Smooth muscle cell (in vitro differentiated cells): ENCODE data around the gene DISP3. TPM values are rescaled to one million over a fixed set of nuclear protein-coding genes. Genes with fewer than 3 reads are reported as not detected.

Experiments
- DNase-seq: peaks from one replicate; lab custom pipeline; 2025; ENCODE audit not compliant: unreplicated experiment; lab: John Stamatoyannopoulos, UW
- H2AFZ ChIP-seq: fragments of 200-600 bp; sonication (generic); 2 replicates; pipeline ENCODE4 v1.6.0; 2016; ENCODE audit warnings: antibody characterized with exemption, low read depth, mild to moderate bottlenecking
- H3F3A ChIP-seq: fragments of 200-600 bp; sonication (generic); 2 replicates; pipeline ENCODE4 v1.6.0; 2017; ENCODE audit warnings: antibody characterized with exemption, low read depth
- H3K27ac ChIP-seq: fragments of 200-600 bp; sonication (generic); 2 replicates; pipeline ENCODE4 v1.5.1; 2016; ENCODE audit warnings: low read depth, mild to moderate bottlenecking
- H3K27me3 ChIP-seq: fragments of 200-600 bp; sonication (generic); 2 replicates; pipeline ENCODE4 v1.6.1; 2016; ENCODE audit warnings: low read depth, mild to moderate bottlenecking
- H3K36me3 ChIP-seq: fragments of 200-600 bp; sonication (generic); 2 replicates; pipeline ENCODE4 v1.5.1; 2016; ENCODE audit warnings: low read depth
- H3K4me1 ChIP-seq: fragments of 200-600 bp; sonication (generic); 2 replicates; pipeline ENCODE4 v1.5.1; 2016; ENCODE audit warnings: low read depth
- H3K4me2 ChIP-seq: fragments of 200-600 bp; sonication (generic); 2 replicates; pipeline ENCODE4 v1.6.0; 2016; ENCODE audit warnings: mild to moderate bottlenecking
- H3K4me3 ChIP-seq: fragments of 200-600 bp; sonication (generic); 2 replicates; pipeline ENCODE4 v1.5.1; 2016; ENCODE audit warnings: mild to moderate bottlenecking
- H3K79me2 ChIP-seq: fragments of 200-600 bp; sonication (generic); 2 replicates; pipeline ENCODE4 v1.6.0; 2016; ENCODE audit warnings: low read depth, mild to moderate bottlenecking
- H3K9ac ChIP-seq: fragments of 200-600 bp; sonication (generic); 2 replicates; pipeline ENCODE4 v1.6.0; 2016; ENCODE audit warnings: low read depth
- H3K9me3 ChIP-seq: fragments of 200-600 bp; sonication (generic); replicated peaks from 2 replicates; pipeline ENCODE4 v1.5.1; 2016; ENCODE audit warnings: low read depth
- H4K20me1 ChIP-seq: fragments of 200-600 bp; sonication (generic); 2 replicates; pipeline ENCODE4 v1.6.0; 2016; ENCODE audit warnings: low read depth
- CTCF ChIP-seq: fragments of 200-600 bp; sonication (generic); IDR thresholded peaks from 2 replicates; pipeline ENCODE4 v1.5.1; 2017; ENCODE audit warnings: borderline replicate concordance, mild to moderate bottlenecking, antibody characterized with exemption; ENCODE audit not compliant: insufficient read depth, poor library complexity, severe bottlenecking
- whole genome bisulfite sequencing: methylation state at CpG from one replicate; pipeline ENCODE4 v1.1.7; 2016; ENCODE audit warnings: low lambda C conversion rate; 5-methylcytosine and 5-hydroxymethylcytosine counted together
- polyA plus RNA-seq: library from polyadenylated mRNA; unstranded; fragments of >200 nt; fragmentation: Nextera tagmentation; extraction: Ambion mirVana; gene quantifications from 2 replicates; pipeline ENCODE4 v1.2.1, GENCODE V29; 2016
- total RNA-seq: library from RNA; depleted of rRNA; stranded (reverse); fragments of >200 nt; gene quantifications from 2 replicates; pipeline ENCODE4 v1.2.3, GENCODE V29; 2014

The DISP3 gene
- total and polyA plus RNA-seq, 2 experiments from 2014 or later = 0.17 TPM; not detected in 1

DNA sequence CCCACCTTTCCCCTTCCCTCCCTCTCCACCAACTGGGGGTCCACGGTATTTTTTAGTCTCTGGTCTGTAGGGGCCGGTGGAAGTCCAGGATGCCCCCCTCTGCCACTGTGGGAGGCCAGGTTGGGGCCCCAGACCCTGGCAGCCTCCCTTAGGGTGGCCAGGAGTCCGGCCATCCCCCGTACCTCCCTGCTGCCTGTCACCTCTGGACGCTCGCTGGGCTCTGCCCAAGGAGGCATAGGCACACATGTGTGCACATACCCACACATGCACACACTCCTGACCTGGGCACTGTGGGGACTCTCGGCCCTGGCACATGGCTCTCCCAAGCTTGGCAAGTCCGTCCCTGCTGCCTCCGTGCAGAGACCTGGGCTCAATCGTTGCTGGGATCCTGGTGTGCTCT, 53.0 kb downstream of the DISP3 start:
- Histone ChIP-seq H2AFZ (no peak overlapping the region), H3K27ac (no peak overlapping the region), H3K4me3 (no peak overlapping the region), H3K79me2 (no peaks in the 10 kb centered on the region), H4K20me1 (no peaks in the 10 kb centered on the region), H3K9ac (no peak overlapping the region), H3K36me3 (no peaks in the 10 kb centered on the region), H3F3A (no peaks in the 10 kb centered on the region), H3K27me3 (no peaks in the 10 kb centered on the region), H3K4me1 (no peaks in the 10 kb centered on the region), H3K9me3 (no peaks in the 10 kb centered on the region), H3K4me2 (no peak overlapping the region)
- 93% methylated on average over 10 of the region's 10 CpGs for WGBS
- DNase-seq = no peak
- TF ChIP-seq CTCF = no peak

- H3K4me2 ChIP-seq = no peak overlapping the region
- no peaks in the 10 kb centered on the region for H3K9me3 ChIP-seq
- no peaks in the 10 kb centered on the region for H3K36me3 ChIP-seq
- no peak overlapping the region for H2AFZ ChIP-seq
- no peak overlapping the region for H3K27ac ChIP-seq
- no peak overlapping the region for H3K4me3 ChIP-seq
- H4K20me1 ChIP-seq = no peaks in the 10 kb centered on the region
- no peak for TF ChIP-seq CTCF
- no peaks in the 10 kb centered on the region for H3K79me2 ChIP-seq
- WGBS = 93% methylated on average over 21 of the region's 21 CpGs
- DNase-seq = no peak
- no peaks in the 10 kb centered on the region for H3F3A ChIP-seq
- H3K9ac ChIP-seq = no peak overlapping the region
- H3K4me1 ChIP-seq = no peaks in the 10 kb centered on the region
- no peaks in the 10 kb centered on the region for H3K27me3 ChIP-seq
Measured at GRCh38 chr1:11533790-11534787, 55.1 kb downstream of the DISP3 start.

DNA sequence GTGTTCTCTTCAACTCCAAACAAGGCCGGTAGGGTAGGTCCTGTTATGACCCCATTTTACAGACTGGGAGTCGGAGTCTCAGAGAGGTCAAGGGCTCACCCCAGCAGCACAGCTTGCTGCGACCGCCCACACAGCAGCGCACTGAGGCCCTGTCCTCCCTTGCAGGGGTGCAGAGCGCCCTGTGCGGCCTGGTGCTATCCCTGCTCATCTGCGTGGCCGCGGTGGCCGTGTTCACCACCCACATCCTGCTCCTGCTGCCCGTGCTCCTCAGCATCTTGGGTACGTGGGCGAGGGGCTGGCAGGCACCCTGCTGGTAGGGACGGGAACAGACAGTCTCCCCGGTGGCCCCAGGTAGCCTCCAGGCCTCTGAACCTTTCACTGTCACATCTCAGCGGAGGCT, 55.9 kb downstream of the DISP3 start:
- H3K79me2 ChIP-seq = no peaks in the 10 kb centered on the region
- H3K27me3 ChIP-seq = no peaks in the 10 kb centered on the region
- H3K9ac ChIP-seq = no peak overlapping the region
- no peaks in the 10 kb centered on the region for H3K9me3 ChIP-seq
- no peaks in the 10 kb centered on the region for H3F3A ChIP-seq
- H3K36me3 ChIP-seq = no peaks in the 10 kb centered on the region
- TF ChIP-seq CTCF = no peak
- H3K4me3 ChIP-seq = no peak overlapping the region
- no peak overlapping the region for H3K27ac ChIP-seq
- no peak overlapping the region for H3K4me2 ChIP-seq
- no peaks in the 10 kb centered on the region for H3K4me1 ChIP-seq
- no peaks in the 10 kb centered on the region for H4K20me1 ChIP-seq
- 88% methylated on average over 17 of the region's 17 CpGs for WGBS
- no peak for DNase-seq
- no peak overlapping the region for H2AFZ ChIP-seq

DNA sequence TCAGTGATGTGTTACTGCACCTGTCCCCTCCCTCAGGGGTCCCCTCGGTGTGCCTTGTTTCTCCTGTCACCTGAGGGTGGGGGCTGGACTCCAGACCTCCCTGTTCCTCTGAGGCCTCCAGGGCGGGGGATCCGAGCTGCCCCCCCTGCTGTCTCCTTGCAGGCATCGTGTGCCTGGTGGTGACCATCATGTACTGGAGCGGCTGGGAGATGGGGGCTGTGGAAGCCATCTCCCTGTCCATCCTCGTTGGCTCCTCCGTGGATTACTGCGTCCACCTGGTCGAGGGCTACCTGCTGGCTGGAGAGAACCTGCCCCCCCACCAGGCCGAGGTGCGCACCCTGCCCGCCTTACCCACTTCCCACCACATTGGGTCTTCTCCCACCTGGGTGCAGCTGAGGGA, 56.4 kb downstream of the DISP3 start:
- H3K36me3 ChIP-seq = no peaks in the 10 kb centered on the region
- no peaks in the 10 kb centered on the region for H3F3A ChIP-seq
- H3K9ac ChIP-seq = no peak overlapping the region
- H3K4me1 ChIP-seq = no peaks in the 10 kb centered on the region
- no peak for TF ChIP-seq CTCF
- H3K79me2 ChIP-seq = no peaks in the 10 kb centered on the region
- no peak overlapping the region for H2AFZ ChIP-seq
- no peaks in the 10 kb centered on the region for H3K9me3 ChIP-seq
- H3K4me3 ChIP-seq = no peak overlapping the region
- no peak for DNase-seq
- H4K20me1 ChIP-seq = no peaks in the 10 kb centered on the region
- 95% methylated on average over 12 of the region's 12 CpGs for WGBS
- no peak overlapping the region for H3K27ac ChIP-seq
- H3K4me2 ChIP-seq = no peak overlapping the region
- H3K27me3 ChIP-seq = no peaks in the 10 kb centered on the region
